Stimulated activated CD4-positive, alpha-beta T cell treated with anti-CD3 and anti-CD28 coated beads, TNF-alpha, amount 100 ng/mL, for 1 hour (primary cell): ENCODE results near the gene SLC34A3.

ENCODE experiments used
- DNase-seq, 3 donors: peaks; one replicate each; pipeline ENCODE4 v3.0.0-alpha.2; 2020; ENCODE audit warnings: low read depth in 3 of 3, low spot score in 1 of 3

SLC34A3 gene

GRCh38 chr9:137217276-137218211, 13.2 kb upstream of the SLC34A3 start:
- no peak for DNase-seq

DNA sequence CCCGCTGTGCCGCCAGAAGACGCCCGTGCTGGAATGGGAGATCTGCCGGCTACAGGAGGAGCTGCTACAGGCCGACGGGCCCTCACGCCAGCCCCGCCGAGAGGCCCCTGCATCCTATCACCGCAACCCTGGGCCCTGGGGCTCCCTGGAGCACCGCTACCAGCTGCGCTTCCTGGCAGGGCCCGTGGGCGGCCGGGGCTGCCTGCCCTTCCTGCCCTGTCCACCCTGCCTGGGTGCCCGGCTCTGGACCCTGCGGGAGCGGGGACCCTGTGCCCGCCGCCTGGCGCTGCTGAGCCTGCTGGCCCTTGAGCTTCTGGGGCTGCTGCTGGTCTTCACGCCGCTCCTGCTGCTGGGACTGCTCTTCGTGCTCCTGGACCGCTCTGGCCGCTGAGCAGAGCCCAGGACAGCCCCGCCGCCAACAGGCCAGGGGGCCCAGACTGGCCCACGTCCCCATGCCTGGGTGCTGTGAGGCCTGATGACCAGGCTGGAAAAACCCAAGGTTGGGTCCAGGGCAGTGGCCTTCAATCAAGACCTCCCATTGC, 12.4 kb upstream of the SLC34A3 start:
- no peak for DNase-seq

GRCh38 chr9:137218754-137219271, 11.9 kb upstream of the SLC34A3 start:
- no peak for DNase-seq

DNA sequence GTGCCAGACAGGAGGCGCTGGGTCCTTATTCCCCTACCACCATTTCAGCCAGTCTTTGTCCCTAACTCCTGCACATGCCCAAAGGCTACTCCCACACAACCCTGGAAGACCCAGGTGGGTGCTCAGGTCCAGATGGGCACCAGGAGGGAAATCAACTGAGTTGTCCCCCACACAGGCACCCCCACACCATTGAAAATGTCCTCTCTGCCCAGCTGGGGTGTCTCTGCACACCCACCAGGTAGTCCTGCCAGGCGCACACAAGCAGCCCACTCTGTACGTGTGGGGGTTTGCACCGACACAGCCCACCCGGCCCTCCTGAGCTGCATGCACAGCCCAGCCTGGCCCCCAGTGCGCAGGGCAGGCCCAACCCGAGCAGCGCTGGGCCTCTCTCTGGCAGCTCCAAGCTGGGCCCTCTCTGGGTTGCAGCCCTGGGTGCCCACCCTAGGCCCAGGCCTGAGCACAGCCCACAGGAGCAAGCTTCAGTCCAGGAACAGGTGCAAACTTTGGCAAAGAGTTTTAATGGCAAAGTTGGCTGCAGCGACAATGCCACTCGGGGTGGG, 10.9 kb upstream of the SLC34A3 start:
- no peak for DNase-seq

DNA sequence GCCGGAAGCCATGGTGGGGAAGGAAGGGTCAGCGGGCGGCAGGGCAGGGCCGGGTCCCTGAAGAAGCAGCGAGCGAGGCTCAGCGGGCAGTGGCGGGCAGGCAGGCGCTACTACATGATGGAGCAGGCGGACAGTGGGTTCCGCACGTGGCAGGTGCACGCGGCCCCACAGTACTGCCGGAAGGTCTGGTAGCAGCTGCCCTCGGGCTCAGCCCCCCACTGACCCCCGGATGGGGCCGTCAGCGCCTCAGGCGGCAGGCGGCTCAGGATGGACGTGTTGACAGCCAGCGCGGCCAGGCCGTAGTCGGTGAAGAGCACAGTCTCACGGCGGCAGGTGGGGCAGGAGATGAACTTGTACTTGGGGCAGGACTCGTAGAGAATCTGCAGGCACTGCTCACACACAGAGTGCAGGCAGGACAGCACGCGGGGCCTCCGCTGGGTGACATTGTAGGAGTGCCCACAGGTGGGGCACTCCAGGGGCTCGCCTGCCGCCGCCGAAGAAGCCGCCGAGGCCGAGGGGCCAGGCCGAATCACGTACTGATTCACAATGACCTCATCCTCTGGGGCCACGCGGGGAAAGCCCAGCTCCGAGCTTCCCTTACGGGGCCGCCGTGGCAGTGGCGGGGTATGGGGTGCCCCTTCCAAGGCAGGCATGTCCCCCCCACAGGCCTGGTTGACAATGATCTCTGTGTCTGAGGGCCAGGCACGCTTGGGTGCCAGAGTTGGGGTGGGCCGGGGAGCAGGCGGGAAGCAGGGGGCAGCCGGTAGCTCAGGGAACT, 10.2 kb upstream of the SLC34A3 start:
- no peak for DNase-seq

- no peak for DNase-seq
These were observed 9.6 kb upstream of the SLC34A3 start for GRCh38 chr9:137221095-137221505.

GRCh38 chr9:137221506-137222111, 9.1 kb upstream of the SLC34A3 start:
- no peak for DNase-seq

DNA sequence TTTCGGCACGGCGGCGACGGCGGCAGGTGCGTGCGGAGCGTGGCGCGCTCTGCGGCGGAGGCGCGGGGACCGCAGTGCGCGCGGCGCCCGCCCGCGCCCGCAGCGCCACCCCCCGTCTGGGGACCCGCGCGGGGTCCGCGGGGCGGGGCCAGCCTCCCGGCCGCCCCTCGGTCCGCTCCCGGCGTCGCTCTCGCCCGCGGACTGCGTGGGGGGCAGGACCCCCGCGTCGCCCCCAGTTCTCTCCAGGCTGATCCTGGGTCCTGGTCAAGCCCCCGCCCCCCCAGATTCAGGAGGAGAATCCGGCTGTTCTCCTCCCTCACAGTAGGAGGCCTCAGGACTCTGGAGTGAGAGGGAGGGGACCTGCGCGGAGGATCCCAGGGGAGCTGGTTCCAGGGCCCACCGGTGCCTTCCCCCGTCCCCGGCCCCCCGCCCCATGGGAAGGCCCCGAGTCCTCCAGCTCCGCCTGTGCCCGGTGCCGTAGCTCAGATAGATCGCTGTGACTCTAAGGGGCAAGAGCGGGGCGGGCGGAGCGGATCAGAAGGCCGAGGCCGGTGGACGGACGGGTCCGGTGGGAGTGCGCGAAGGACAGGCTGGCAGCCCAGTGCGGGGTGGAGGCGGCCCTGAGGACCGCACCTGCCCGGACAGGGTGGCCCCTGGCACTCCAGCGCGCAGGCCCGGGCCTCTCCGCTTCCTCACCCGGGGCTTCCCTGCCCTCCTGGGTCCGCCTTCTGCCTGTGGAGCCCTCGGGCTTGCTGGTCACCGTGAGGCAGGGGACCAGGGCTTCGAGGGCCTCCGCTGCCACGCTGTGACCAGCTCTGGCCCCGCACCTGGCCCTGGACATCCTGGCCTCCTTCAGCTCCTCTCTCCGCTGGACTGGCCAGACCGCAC, 8.3 kb upstream of the SLC34A3 start, which contains the start of gene RNF208:
TSS of gene RNF208 (minus strand) at position 51 of the 888 bp plus-strand sequence. CDS start 1,028 bp downstream, outside the sequence.
- no peak for DNase-seq

DNA sequence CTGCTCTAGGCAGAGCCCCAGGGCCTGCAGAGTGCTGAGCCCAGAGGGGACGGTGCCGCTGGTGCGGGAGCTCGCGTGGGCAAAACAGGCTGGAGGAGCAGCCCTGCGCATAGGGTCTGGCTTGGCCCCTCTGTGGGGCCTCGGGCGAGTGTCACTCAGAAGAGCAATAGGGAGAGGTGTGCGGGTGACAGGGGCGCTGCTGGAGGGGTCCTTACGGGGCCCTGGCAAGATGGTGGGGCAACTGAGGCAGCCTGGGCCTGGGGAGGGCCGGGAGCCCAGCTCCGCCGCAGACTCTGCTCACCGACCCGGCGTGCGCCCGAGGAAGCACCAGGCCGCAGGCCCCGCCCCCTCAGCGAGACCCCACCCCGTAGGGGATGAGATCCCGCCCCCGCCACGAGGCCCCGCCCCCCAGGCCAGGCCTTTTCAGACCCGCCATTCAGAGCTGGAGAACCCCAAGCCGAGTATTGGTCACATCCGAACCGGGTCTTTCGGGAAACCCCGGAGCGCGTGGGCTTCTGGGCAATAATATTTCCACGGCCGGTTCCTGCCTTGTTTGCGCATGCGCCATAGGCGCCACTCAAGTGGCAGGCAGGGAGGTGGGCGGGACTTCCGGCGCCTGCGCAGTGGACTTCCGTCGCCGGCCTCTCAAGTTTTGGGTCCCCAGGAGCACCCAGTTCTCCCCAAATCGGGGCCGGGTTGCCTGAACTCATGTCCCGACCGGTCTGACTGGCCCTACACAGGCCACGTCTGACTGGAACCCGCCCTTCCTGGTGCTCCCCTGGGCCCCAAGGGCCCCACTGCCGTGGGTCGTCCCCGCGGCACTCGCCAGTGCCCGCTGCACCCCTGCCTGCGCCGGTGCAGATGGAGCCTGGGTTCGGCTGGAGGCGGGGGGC, 7.4 kb upstream of the SLC34A3 start:
- DNase-seq = peak; percentile 97 to 99 (median 97)

DNA sequence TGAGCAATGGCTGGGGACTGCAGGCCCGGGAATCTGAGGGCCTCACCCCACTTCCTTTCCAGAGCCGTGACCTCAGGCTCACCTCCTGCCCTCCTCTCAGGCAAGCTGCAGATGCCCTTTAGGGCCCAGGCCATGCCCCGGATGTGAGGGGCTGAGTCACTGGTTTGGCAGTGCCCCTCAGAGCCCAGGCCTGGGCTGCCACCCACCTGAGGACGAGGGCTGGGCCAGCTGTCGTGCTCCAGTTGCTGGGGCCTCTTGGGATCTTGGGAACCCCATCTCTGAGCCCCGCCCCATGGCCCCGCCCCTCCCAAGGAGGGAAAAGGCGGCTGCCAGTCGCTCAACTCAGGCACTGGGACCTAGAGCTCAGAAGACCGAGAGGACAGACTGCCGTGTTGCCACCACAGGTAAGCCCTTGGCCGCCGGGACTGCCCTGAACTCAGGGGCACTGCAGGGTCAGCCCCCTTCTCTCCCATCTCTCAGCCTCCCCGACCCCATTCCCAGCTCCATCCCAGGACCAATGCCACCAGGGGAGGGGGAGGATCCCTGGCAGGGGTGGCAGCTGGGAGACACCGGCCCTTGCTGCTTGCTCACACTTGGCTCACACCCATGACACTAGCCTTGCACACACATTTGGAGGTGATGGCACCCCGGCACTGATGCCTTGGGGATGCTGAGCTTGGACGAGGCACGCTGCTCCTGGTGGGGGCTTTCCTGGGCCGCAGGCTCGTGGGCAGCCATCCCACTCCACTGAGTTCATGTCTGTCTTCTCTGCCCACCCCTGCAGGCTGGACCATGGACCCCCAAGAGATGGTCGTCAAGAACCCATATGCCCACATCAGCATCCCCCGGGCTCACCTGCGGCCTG, 5.6 kb upstream of the SLC34A3 start, which contains the start of gene CYSRT1:
TSS of gene CYSRT1 (plus strand) at position 345 of the 865 bp plus-strand sequence. CDS start at position 793, 448 bp downstream.
- no peak for DNase-seq

DNA sequence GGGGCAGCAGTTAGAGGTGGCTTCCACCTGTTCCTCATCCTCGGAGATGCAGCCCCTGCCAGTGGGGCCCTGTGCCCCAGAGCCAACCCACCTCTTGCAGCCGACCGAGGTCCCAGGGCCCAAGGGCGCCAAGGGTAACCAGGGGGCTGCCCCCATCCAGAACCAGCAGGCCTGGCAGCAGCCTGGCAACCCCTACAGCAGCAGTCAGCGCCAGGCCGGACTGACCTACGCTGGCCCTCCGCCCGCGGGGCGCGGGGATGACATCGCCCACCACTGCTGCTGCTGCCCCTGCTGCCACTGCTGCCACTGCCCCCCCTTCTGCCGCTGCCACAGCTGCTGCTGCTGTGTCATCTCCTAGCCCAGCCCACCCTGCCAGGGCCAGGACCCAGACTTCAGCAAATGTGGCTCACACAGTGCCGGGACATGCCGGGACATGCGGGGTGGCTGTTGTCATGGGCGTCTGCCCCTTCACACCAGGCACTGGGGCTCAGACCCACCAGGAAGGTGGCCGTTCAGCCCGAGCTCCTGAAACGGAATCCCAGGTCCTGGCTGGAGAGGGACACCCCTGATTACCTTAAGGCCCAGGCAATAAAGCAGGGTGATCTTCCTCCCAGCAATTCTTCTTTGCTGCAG, 4.9 kb upstream of the SLC34A3 start:
- DNase-seq = no peak

DNA sequence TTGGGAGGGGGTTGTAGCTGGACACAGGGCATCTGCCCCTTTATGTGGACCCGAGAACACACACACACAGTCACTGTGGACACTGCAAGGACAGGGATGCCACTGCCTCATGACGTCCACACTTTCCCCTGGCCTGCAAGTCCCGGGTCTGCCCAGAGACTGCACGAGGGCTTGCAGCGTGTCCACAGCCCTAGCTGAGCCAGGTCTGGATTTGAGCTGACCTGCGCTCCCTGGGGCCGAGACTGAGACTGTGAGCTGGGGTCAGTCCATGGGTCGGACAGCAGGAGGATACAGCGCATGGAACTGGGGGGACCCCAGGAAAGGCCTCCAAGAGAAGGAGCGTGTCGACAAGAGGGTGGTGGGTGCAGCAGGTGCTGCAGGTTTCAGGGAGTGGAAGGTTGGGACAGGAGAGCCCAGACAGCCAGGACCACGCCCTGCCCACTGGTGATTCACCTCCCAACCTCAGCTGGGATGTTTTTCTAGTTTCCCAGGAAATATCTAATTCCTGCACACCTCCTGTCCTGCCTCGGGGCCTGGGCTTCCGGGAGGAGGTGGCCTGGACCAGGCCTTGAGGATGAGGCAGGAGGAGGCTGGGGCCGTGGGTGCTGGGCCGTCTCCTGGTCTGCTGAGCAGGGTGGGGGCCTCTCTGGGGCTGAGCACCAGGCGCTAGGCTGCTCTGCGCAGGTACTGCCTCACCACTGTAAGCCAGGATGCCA, 4.2 kb upstream of the SLC34A3 start:
- no peak for DNase-seq

GRCh38 chr9:137227054-137227852, 3.4 kb upstream of the SLC34A3 start, which contains the start of gene RNF224:
Gene RNF224 (plus strand): TSS chr9:137227502. CDS start chr9:137228336, 834 bp downstream.
- DNase-seq = peak; percentile 57 to 70 (median 64)

DNA sequence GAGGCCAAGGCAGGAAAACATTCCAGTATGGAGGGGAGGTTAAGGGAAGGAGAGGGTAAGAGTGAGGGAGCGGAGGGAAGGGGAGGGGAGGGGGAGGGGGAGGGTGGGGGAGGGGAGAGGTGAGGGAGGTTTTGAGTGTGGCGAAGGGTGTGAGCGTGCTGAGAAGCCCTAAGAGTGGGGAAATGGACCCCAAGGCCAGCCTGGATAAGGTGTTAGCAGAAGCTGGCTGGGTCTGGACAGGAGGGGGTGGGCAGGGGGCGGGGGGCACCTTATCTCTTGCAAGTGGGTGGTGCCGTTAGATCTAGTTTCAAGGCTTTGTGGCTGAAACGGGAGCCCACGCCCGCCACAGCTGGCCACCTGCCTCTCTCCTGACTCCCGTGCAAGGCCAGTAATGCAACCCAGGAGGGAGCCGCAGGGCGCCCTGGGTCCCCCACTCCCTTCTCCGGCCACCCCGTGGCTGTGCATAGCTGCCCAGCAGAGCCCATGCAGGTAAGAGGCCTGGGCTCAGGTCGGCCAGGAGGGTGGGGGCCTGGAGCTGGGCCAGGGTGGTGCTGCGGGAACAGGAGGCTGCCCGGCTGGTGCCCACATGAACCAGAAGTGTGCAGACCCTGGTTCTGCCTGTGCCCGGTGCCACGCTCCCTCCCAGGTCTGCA, 2.7 kb upstream of the SLC34A3 start:
- no peak for DNase-seq

DNA sequence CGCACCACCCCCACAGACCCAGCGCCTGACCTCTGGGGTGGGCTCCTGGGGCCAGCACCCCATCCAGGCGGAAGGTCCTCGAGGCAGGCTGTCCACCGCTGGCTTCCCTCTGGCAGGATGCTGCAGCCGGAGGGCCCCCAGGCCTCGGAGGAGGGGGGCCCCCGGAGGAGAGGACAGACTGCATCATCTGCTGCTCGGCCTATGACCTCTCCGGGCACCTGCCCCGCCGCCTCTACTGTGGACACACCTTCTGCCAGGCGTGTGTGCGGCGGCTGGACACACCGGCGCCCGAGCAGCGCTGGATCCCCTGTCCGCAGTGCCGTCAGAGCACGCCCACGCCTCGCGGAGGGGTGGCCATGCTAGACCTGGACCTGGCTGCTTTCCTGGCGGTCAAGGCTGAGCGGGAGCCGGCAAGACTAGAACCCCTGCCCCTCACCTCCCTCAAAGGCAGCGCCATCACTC, 2.2 kb upstream of the SLC34A3 start:
- no peak for DNase-seq
